GM12865 (cell line): ENCODE data around the gene GRAMD1B.

Experiments used
- DNase-seq: peaks from one replicate; pipeline ENCODE4 v3.0.0; 2010; ENCODE audit warnings: low read depth
- H3K4me3 ChIP-seq: 2 replicates; pipeline ENCODE4 v1.5.1; 2011; ENCODE audit warnings: mild to moderate bottlenecking, low read depth, low read length, control low read depth
- CTCF ChIP-seq: IDR thresholded peaks from 2 replicates; pipeline ENCODE4 v1.5.1; 2011; ENCODE audit warnings: low read length, control low read depth, low read depth, inconsistent platforms; ENCODE audit not compliant: insufficient read depth; ENCODE audit errors: missing control alignments

GRAMD1B gene

GRCh38 chr11:123545726-123546270 is 115.7 kb downstream of the GRAMD1B start:
- no peak for DNase-seq
- no peak for TF ChIP-seq CTCF

GRCh38 chr11:123546515-123546914 is 116.4 kb downstream of the GRAMD1B start:
- no peak for DNase-seq
- no peak for TF ChIP-seq CTCF
- no peak overlapping the region for H3K4me3 ChIP-seq

More at GRCh38 chr11:123545726-123546270, 115.7 kb downstream of the GRAMD1B start:
- no peak overlapping the region for H3K4me3 ChIP-seq

GRCh38 chr11:123547180-123547579 is 117.1 kb downstream of the GRAMD1B start:
- peak; percentile 57 for DNase-seq
- no peak overlapping the region for H3K4me3 ChIP-seq
- TF ChIP-seq CTCF: no peak

GRCh38 chr11:123548774-123549173 is 118.7 kb downstream of the GRAMD1B start:
- no peak overlapping the region for H3K4me3 ChIP-seq
- no peak for DNase-seq
- no peak for TF ChIP-seq CTCF

GRCh38 chr11:123549926-123550917 is 120.2 kb downstream of the GRAMD1B start:
- H3K4me3 ChIP-seq: no peak overlapping the region
- DNase-seq: no peak
- TF ChIP-seq CTCF: no peak

- no peak for DNase-seq
- no peak for TF ChIP-seq CTCF
Measured at GRCh38 chr11:123551079-123551478, 121.0 kb downstream of the GRAMD1B start.

More at GRCh38 chr11:123551079-123551478, 121.0 kb downstream of the GRAMD1B start:
- H3K4me3 ChIP-seq: no peak overlapping the region
